ENCODE data around the gene TAC3. TPM values are rescaled to one million over a fixed set of nuclear protein-coding genes. Genes with fewer than 3 reads are reported as not detected.
"Not testable (repeated sequence)": the region's sequence is repeated elsewhere in the genome, so short reads cannot be mapped to it uniquely, and the experiment has no call there.

The TAC3 gene
- total RNA-seq, 1 experiment from 2014 or later = not detected

DNA sequence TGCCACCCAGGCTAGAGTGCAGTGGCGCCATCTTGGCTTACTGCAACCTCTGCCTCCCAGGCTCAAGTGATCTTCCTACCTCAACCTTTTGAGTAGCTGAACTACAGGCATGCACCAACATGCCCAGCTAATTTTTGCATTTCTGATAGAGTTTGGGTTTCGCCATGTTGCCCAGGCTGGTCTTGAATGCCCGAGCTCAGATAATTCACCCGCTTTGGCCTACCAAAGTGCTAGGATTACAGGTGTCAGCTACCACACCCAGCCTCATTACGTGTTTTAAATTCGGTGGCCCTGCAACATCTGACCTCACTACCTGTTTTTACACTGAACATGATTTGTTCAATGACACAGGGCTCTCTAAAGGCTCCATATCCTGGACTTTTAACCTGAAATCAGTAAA lies 36.1 kb downstream of the TAC3 start:
- Histone ChIP-seq H3K27ac (ENCODE audit: low read length) (no peak overlapping the region), H3K4me1 (ENCODE audit: insufficient read depth, low read length) (no peaks in the 10 kb centered on the region), H3K36me3 (ENCODE audit: low read depth, low read length) (no peaks in the 10 kb centered on the region), H3K4me3 (ENCODE audit: low read length) (no peak overlapping the region), H3K79me2 (ENCODE audit: low read length) (no peaks in the 10 kb centered on the region), H2AFZ (ENCODE audit: low read length) (no peak overlapping the region), H3K9ac (ENCODE audit: low read length) (no peak overlapping the region), H4K20me1 (ENCODE audit: low read length) (no peaks in the 10 kb centered on the region), H3K27me3 (ENCODE audit: low read length) (no peaks in the 10 kb centered on the region), H3K9me2 (replicated peaks; ENCODE audit: low read length) (no peaks in the 10 kb centered on the region), H3F3A (ENCODE audit: low read length, unreplicated experiment) (no peaks in the 10 kb centered on the region), H3K4me2 (ENCODE audit: low read length) (no peak overlapping the region), H3K9me3 (ENCODE audit: low read length) (no peaks in the 10 kb centered on the region)
- intact Hi-C loops (cut with micrococcal nuclease) = no loop called here
- ChIA-PET CTCF (no interaction called here), POLR2A (ENCODE audit: unreplicated experiment) (no interaction called here)
- DNase-seq = no peak
- no peak for TF ChIP-seq EZH2phosphoT487 (IDR thresholded peaks at IDR 0.05; ENCODE audit: borderline replicate concordance, low read length)
- no peak for TF ChIP-seq EZH2 (IDR thresholded peaks at IDR 0.05; ENCODE audit: low read length, unreplicated experiment)
- TF ChIP-seq, protein P1, sequence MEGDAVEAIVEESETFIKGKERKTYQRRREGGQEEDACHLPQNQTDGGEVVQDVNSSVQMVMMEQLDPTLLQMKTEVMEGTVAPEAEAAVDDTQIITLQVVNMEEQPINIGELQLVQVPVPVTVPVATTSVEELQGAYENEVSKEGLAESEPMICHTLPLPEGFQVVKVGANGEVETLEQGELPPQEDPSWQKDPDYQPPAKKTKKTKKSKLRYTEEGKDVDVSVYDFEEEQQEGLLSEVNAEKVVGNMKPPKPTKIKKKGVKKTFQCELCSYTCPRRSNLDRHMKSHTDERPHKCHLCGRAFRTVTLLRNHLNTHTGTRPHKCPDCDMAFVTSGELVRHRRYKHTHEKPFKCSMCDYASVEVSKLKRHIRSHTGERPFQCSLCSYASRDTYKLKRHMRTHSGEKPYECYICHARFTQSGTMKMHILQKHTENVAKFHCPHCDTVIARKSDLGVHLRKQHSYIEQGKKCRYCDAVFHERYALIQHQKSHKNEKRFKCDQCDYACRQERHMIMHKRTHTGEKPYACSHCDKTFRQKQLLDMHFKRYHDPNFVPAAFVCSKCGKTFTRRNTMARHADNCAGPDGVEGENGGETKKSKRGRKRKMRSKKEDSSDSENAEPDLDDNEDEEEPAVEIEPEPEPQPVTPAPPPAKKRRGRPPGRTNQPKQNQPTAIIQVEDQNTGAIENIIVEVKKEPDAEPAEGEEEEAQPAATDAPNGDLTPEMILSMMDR (conservative IDR thresholded peaks at IDR 0.05; ENCODE audit: low read depth, low read length) = no peak
- no peak for ATAC-seq
- BruUV-seq (replicated peaks) = no TSS peak

DNA sequence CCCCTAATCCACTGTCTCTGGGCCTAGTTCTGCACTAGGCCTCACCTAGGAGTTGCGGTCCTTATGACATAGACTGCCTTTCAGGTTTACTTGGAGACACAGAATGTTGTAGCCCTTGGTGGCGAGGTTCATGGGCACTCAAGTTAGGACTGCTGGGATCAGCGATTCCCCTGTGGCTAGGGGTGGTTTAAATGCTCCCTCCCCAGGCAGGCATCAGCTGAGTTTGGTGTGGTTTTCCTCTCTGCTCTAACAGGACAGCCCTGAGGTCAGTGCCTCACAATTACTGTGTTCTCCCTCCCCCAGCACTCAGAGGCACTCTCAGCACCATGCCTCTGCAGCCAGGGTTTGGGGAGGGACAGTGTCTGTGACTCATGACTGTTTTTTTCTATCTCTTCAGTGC lies 36.7 kb downstream of the TAC3 start:
- no peak for DNase-seq
- H3K4me3 ChIP-seq (ENCODE audit: low read length) = no peak overlapping the region
- H3F3A ChIP-seq (ENCODE audit: low read length, unreplicated experiment) = no peaks in the 10 kb centered on the region
- H3K27ac ChIP-seq (ENCODE audit: low read length) = no peak overlapping the region
- no peaks in the 10 kb centered on the region for H3K4me1 ChIP-seq (ENCODE audit: insufficient read depth, low read length)
- intact Hi-C loops (cut with micrococcal nuclease) = no loop called here
- no peaks in the 10 kb centered on the region for H4K20me1 ChIP-seq (ENCODE audit: low read length)
- H2AFZ ChIP-seq (ENCODE audit: low read length) = no peak overlapping the region
- no peak for ATAC-seq
- POLR2A ChIA-PET (ENCODE audit: unreplicated experiment) = no interaction called here
- H3K9me3 ChIP-seq (ENCODE audit: low read length) = no peaks in the 10 kb centered on the region
- H3K36me3 ChIP-seq (ENCODE audit: low read depth, low read length) = no peaks in the 10 kb centered on the region
- no peak overlapping the region for H3K9ac ChIP-seq (ENCODE audit: low read length)
- CTCF ChIA-PET = no interaction called here
- H3K79me2 ChIP-seq (ENCODE audit: low read length) = no peaks in the 10 kb centered on the region
- no peaks in the 10 kb centered on the region for H3K9me2 ChIP-seq (replicated peaks; ENCODE audit: low read length)
- no peak overlapping the region for H3K4me2 ChIP-seq (ENCODE audit: low read length)
- no peaks in the 10 kb centered on the region for H3K27me3 ChIP-seq (ENCODE audit: low read length)
- no TSS peak for BruUV-seq (replicated peaks)
- TF ChIP-seq, protein P1 (conservative IDR thresholded peaks at IDR 0.05; ENCODE audit: low read depth, low read length) = no peak
- no peak for TF ChIP-seq EZH2phosphoT487 (IDR thresholded peaks at IDR 0.05; ENCODE audit: borderline replicate concordance, low read length)
- TF ChIP-seq EZH2 (IDR thresholded peaks at IDR 0.05; ENCODE audit: low read length, unreplicated experiment) = no peak

- Histone ChIP-seq H3K9me2 (replicated peaks; ENCODE audit: low read length) (no peaks in the 10 kb centered on the region), H3K36me3 (ENCODE audit: low read depth, low read length) (no peaks in the 10 kb centered on the region), H4K20me1 (ENCODE audit: low read length) (no peaks in the 10 kb centered on the region), H3K4me1 (ENCODE audit: insufficient read depth, low read length) (no peaks in the 10 kb centered on the region), H2AFZ (ENCODE audit: low read length) (no peak overlapping the region), H3K4me3 (ENCODE audit: low read length) (no peak overlapping the region), H3K27ac (ENCODE audit: low read length) (no peak overlapping the region), H3F3A (ENCODE audit: low read length, unreplicated experiment) (no peaks in the 10 kb centered on the region), H3K27me3 (ENCODE audit: low read length) (no peaks in the 10 kb centered on the region), H3K9me3 (ENCODE audit: low read length) (no peaks in the 10 kb centered on the region), H3K9ac (ENCODE audit: low read length) (no peak overlapping the region), H3K4me2 (ENCODE audit: low read length) (no peak overlapping the region), H3K79me2 (ENCODE audit: low read length) (no peaks in the 10 kb centered on the region)
- ChIA-PET POLR2A (ENCODE audit: unreplicated experiment) (no interaction called here), CTCF (no interaction called here)
- intact Hi-C loops (cut with micrococcal nuclease) = no loop called here
- DNase-seq (no peak), ATAC-seq (no peak)
- no peak for TF ChIP-seq EZH2 (IDR thresholded peaks at IDR 0.05; ENCODE audit: low read length, unreplicated experiment)
- TF ChIP-seq, protein P1 (conservative IDR thresholded peaks at IDR 0.05; ENCODE audit: low read depth, low read length) = no peak
- no TSS peak for BruUV-seq (replicated peaks)
Observed at GRCh38 chr12:56978397-56979138, 37.8 kb downstream of the TAC3 start.

DNA sequence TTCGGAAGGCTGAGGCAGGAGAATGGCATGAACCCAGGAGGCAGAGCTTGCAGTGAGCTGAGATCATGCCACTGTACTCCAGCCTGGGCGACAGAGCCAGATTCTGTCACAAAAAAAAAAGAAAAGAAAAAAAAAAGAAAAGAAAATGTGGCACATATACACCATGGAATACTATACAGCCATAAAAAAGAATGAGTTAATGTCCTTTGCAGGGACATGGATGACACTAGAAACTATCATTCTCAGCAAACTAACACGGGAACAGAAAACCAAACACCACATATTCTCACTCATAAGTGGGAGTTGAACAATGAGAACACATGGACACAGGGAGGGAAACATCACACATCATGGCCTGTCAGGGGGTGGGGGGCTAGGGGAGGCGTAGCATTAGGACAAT lies 39.0 kb downstream of the TAC3 start:
- H3K9me2 ChIP-seq (replicated peaks; ENCODE audit: low read length); H3K4me2 ChIP-seq (ENCODE audit: low read length); H2AFZ ChIP-seq (ENCODE audit: low read length); H3K27ac ChIP-seq (ENCODE audit: low read length); H3K9me3 ChIP-seq (ENCODE audit: low read length); H3F3A ChIP-seq (ENCODE audit: low read length, unreplicated experiment); H3K9ac ChIP-seq (ENCODE audit: low read length); BruUV-seq (replicated peaks); H3K4me3 ChIP-seq (ENCODE audit: low read length); H3K4me1 ChIP-seq (ENCODE audit: insufficient read depth, low read length); H3K79me2 ChIP-seq (ENCODE audit: low read length); H3K36me3 ChIP-seq (ENCODE audit: low read depth, low read length); DNase-seq; H3K27me3 ChIP-seq (ENCODE audit: low read length); H4K20me1 ChIP-seq (ENCODE audit: low read length); CTCF ChIA-PET; POLR2A ChIA-PET (ENCODE audit: unreplicated experiment); intact Hi-C loops (cut with micrococcal nuclease); ATAC-seq: not testable (repeated sequence)
